Pons (tissue), 1 donor: Measurements from ENCODE around the gene ARMC6.
A peak's percentile ranks its signal among the peaks of the same experiment; 100 is the strongest.

Experiments used
- DNase-seq: peaks from one replicate; pipeline ENCODE4 v3.0.0-alpha.2; 2016; ENCODE audit warnings: low spot score

ARMC6 gene

GRCh38 chr19:19033426-19034203 lies at the start of gene ARMC6, which contains the start of gene SUGP2:
Gene ARMC6, plus strand, starts transcription at chr19:19033603. Its CDS starts 607 bp downstream, at chr19:19034210.
Gene SUGP2, minus strand, starts transcription at chr19:19033517. Its CDS starts 2,446 bp downstream, at chr19:19031071.
- peak; percentile 82 for DNase-seq

DNA sequence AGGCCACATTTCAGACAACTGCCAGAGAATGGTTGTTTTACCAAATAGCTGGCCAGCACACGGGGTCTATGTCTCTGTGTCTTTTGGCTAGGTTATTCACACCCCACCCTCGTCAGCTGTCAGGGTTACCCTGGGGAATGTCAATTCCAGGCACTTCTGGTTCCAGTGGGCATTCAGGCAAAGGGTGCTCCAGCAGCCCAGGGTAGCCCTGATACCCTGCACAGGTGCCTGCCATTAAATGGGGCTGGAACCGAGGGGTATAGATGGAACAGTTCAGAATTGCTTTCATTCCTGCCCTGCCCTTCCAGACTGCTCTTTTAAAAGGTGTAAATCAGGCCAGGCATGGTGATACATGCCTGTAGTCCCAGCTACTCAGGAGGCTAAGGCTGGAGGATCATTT lies 49.2 kb upstream of the ARMC6 start:
- DNase-seq = no peak

DNA sequence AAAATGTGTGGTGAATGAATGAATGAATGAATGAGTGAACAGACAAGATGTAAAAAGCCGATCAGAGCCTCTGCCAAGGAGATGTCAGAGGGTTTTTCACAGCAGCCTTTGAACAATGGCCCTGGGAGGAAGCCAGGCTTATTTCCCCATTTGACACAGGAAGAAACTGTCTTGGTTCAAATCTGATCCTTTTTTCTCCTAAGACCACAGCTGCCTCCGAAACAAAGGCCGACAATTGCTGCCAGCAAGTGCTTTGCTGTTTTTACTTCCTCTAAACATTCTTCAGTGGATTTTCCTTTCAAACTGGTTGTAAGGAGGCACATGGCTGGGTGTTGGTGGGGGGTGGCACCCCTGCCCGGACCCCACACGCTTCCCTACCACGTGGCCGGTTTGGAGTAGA lies 48.1 kb upstream of the ARMC6 start:
- peak; percentile 93 for DNase-seq

DNA sequence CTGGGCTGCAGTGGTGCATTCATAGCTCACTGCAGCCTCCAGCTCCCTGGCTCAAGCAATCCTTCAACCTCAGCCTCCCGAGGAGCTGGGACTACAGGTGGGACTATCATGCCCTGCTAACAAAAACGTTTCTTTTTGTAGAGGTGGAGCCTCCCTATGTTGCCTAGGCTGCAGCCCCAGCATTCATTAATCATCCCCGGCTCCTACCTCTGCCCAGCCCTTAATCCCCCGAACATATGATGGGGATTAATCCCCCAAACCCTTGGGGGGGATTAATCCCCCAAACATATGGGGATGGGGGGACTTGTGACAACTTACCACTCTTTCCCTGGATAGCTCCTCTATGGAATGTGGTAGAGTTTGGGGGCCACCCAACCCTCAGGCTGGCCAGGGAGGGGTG lies 45.9 kb upstream of the ARMC6 start:
- no peak for DNase-seq

- no peak for DNase-seq
These were observed 44.1 kb upstream of the ARMC6 start for GRCh38 chr19:18989316-18989715.

DNA sequence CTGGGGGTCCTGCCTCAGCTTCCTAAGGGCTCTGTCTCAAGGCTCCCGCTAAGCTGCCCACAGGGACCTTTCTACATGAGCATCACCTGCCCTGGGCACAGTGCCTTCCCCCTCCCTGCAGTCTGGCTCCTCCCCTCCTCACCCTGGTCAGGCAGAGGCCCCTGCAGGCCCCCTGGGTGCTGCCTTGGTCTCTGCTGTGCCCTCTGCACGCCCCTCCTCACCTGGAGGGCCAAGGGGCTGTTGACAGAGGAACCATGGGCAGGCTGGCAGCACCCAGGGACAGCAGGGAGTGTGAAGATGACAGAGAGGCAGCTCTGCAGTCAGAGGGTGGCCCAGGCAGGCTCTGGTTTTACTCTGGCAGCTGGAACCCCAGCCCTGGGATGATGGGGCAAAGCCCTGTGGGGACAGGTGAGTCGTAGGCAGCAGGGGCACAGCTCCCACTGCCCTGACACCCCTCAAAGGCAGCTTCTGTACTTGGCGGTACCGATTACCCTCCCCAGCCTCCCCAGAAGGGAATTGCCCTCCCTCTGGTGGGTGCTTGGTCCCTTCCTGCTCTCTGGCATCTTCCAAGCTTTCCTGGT lies 43.2 kb upstream of the ARMC6 start:
- no peak for DNase-seq

GRCh38 chr19:18991006-18991405 lies 42.4 kb upstream of the ARMC6 start:
- no peak for DNase-seq

GRCh38 chr19:18991468-18991867 lies 41.9 kb upstream of the ARMC6 start:
- DNase-seq = no peak

DNA sequence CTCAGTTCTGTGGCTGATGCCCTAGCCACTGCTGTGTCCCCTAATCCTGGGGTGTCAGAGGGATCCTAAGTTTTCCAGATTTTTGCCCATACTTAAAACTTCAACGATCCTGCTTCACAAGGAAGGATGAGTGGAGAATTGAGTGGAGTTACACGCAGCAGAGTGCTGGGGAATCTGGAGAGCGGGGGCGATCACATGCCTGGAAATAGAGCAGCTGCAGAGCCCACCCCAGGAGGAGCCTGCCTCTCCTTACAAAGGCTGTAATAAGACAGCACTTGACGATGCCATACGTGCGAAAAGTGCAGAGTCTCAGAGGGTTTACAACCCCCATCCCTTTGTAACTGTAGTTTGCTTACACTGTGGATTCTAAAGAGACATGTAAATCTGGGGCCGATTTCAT lies 40.7 kb upstream of the ARMC6 start:
- no peak for DNase-seq

DNA sequence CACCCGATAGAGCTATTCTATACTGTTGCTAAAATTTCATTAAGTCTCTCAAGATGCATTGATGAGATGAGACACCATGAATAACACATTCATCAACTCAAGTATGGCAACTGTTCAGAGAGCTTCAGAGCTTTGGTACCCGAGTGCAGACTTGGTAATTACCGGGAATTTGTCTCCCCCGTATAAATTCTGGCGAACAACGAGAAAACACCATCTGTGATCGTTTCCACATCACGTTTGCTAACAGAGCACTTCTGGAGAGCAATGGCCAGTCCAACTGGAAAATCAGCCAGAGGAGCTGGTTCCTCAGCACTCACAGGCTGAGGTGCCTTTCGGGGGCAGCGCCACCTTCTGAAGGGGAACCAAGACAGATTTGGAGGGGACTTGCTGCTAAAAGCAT lies 40.3 kb upstream of the ARMC6 start:
- DNase-seq = no peak

DNA sequence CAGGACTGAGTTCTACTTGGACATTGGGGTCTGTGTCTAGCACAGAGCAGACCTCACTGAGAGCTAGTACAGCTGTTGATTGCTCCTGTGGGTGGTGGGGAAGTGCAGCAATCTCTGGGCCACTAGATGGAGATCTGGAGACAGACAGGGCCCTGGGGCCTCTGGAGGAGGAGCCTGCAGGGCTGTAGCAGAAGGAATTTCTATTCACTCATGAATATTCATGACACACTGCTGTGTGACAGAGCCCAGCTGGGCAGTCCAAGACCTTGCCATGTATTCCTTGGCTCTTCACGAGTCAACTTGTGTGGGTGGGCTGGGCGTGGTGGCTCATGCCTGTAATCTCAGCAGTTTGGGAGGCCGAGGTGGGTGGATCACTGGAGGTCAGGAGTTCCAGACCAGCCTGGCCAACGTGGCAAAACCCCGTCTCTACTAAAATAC lies 37.6 kb upstream of the ARMC6 start:
- peak; percentile 93 for DNase-seq

GRCh38 chr19:18996351-18996750 lies 37.1 kb upstream of the ARMC6 start:
- no peak for DNase-seq

- no peak for DNase-seq
These were observed 36.5 kb upstream of the ARMC6 start for GRCh38 chr19:18996796-18997394.

- DNase-seq = no peak
These were observed 35.1 kb upstream of the ARMC6 start for GRCh38 chr19:18998276-18998675.

DNA sequence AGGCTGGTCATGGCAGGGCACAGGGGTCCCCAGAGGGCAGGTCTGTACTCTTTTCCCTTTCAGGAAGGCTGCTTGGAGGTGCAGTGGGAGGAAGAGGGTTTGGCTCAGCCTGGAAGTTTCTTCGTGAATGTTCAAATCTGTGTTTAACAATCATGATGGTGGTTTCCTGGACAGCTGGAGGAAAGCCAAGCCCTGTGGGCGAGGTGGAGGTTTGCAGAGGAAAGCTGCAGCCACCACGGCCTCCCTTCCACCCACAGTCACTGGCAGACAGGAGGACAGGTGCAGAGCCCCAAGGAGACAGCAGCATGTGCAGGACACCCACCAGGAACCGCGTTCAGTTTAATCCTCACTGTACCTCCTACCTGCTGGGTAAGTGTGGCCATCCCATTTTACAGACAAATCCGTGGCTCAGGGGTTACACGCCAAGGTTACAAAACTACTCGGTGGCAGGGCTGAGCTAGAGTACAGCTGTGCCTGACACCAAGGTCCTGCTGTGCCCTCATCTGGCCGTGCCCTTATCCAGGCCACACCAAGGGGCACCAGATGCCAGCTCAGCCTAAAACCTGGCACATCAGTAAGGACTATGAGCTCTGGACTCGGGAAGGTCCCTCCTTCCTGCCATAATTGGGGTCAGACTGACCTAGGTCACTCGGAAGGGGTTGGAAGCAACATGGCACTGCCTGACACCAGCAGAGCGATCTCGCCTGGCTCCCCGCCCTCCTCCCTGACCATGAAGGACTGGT lies 34.2 kb upstream of the ARMC6 start:
- DNase-seq = no peak

- no peak for DNase-seq
These were observed 33.3 kb upstream of the ARMC6 start for GRCh38 chr19:18999896-19000620.

- no peak for DNase-seq
These were observed 29.3 kb upstream of the ARMC6 start for GRCh38 chr19:19004144-19004543.

DNA sequence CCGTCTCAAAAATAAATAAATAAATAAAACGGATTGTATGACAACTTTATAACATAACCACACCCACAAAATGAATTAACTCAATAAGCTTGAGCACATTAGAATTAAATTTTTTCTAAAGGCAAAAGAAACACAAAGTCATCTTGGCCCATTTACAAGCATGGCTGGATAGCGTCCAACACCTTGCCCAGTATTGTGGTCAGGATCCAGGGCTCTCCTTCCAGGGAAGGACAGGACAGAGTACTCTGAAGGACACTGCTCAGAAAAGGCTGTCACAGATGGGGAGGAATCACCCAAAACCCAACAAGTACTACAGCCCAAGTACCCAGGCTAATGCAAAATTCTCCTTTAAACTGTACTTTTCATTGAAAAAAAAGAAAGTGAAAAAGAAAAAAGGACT lies 27.2 kb upstream of the ARMC6 start:
- DNase-seq = no peak

DNA sequence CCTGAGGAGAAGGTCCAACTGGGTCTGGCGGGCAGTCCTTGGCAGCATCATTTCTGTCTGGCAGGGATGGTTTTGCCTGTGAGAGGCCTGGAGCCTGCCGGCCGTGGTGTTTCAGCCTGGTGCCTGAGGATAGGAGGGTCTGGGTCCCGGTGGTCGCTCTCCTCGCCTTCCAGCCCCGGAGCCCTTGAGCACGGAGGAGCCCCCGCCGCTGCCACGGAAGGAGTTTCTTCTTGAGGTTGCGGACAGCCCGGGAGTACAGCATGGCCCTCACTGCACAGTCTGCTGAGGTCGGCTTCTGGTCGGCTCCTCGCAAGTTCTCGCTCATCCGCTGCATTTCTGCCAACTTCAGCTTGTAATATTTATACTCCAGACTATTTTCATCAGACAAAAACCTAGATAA lies 23.5 kb upstream of the ARMC6 start:
- DNase-seq = no peak

DNA sequence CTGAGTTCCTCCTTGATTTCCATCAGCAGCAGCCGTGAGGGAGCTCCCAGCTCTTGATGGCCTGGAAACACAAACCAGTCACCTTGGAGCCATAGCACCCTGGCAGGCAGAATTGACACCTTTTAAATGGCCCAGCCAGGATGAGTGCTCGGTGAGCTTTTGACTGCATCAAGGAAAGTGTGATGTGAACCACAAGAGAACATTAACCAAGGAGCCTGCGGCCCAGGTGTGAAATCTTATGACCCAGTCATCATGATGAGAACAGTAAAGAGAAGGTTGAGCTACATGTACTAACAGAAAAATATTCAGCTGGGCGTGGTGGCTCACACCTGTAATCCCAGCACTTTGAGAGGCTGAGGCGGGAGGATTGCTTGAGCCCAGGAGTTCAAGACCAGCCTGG lies 22.9 kb upstream of the ARMC6 start:
- no peak for DNase-seq

GRCh38 chr19:19021115-19021514 lies 12.3 kb upstream of the ARMC6 start:
- DNase-seq = peak; percentile 42
